Stimulated activated CD4-positive, alpha-beta T cell treated with anti-CD3 and anti-CD28 coated beads, Interleukin-2, amount 100 ng/mL, for 4 hours (primary cell): ENCODE data around the gene KAZN.

Source experiments
- DNase-seq: peaks from one replicate; pipeline ENCODE4 v3.0.0-alpha.2; 2020; ENCODE audit warnings: low read depth

Gene KAZN

GRCh38 chr1:14888374-14888773 lies 289.9 kb downstream of the KAZN start:
- no peak for DNase-seq

DNA sequence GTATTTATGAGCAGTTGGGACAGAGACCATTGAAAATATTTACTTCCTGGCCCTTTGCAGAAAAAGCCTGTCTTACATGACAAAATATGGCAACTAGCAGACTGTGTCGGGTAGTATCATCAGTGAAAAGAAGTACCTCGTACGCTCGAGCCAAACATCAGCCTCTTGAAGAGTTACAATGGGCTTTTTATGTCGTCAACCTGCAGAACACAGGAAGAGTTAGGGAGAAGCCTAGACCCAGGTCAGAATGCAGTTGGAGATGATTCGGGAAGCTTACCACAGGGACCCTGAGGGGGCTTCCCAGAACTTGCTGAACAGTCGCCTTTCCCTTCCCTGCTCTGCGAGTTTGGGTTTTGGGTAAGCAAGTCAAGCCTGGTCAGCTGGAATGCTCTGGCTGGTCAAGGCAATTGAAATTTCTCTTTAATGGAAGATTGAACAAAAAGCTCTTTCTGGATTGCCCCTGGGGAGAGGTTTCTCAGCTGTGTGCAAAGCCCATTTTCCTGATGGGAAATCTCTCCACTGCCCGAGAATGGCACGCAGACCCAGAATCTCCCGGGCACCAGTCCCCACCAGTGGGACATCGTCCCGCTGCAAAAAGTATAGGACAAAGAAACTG lies 291.4 kb downstream of the KAZN start:
- no peak for DNase-seq

DNA sequence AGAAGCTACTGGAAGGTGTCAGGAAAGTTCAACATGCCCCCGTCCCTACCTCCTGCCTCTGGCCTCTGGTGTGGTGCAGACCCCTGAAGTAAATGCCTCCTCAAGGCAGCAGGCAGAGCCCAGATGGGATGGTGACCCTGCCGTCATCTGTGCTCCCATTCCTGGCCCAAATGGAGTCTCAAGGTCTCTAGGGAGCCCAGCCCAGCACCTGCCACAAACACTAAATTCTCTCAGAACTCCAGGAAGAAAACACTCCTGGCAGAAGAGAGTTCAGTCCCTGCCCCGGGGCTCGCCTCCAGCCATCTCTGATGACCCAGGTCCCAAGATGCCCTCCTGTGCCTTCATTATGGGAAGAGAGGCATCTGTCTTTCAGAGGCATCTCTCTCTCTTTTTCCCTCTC lies 293.5 kb downstream of the KAZN start:
- no peak for DNase-seq

DNA sequence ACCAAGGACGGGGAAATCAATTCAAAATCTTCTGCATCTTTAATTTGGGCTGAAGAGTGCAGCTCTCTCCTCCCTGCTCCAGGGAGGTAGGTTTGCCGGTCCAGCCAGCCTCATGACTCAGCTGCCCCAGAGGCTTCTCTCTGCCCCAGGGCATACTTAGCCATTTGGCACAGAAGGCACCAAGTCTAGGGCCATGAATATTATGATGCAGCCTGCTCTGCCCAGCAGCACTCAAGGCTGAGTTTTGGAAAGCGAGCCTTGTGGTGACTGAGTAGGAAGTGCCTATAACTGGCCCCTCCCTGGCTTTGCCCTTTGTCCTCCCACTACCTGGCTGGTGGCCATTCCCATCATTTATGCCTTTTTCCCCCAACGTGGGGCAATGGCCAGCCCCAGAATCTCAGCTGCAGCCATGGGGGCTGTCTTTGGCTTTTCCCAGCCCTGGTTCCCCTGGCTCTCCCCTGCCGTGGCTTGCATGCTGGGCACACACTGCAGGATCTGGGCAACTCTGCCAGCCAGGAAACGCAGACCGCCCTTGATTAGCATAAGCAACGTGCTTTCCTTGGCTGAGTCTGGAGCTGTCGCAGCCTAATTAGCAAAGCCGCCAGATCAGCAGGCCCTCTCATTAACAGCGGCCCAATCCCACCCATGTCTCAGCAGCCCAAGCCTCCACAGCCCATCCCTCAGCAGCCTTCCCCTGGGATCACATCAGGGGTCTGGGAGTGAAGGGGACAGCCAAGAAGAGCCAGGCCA lies 296.5 kb downstream of the KAZN start:
- no peak for DNase-seq

DNA sequence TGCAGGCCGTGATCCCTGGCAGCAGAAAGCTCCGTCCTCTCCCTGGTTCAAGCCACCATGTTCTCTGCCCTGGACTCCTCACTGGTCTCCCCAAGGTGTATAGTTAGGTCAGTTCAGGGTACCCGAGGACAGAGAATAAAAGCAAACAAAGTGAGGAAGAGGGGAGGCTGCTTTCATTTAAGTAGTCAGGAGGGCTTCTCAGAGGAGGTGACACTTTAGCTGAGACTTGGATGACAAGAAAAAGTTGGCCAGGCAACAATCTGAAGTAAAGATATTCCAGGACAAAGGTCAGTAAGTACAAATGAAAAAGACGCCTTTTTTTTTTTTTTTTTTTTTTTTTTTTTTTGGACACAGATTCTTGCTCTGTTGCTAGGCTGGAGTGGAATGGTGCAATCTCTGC lies 297.2 kb downstream of the KAZN start:
- no peak for DNase-seq

- DNase-seq: no peak
Observed at GRCh38 chr1:14896381-14897079, 298.0 kb downstream of the KAZN start.

DNA sequence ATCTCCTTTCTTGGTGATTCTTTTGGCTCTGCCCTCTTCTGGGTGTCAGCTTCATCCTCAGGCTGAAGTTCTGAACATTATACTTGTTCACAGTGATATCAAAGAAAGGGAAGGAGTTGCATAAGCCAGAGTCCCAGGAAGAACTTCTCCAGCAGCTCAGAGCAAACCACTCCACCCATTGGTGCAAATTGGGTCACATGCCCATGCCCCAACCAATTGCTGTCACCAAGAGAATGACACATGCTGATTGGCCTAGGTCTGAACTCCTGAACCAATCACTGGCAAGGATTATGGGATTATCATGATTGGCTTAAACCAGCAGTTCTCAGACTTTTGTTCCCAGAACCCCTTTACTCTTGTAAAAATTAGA lies 298.6 kb downstream of the KAZN start:
- no peak for DNase-seq

GRCh38 chr1:14897547-14897946 lies 299.1 kb downstream of the KAZN start:
- DNase-seq: no peak

- no peak for DNase-seq
Observed at GRCh38 chr1:14897997-14898645, 299.6 kb downstream of the KAZN start.

GRCh38 chr1:14899686-14900085 lies 301.2 kb downstream of the KAZN start:
- no peak for DNase-seq

DNA sequence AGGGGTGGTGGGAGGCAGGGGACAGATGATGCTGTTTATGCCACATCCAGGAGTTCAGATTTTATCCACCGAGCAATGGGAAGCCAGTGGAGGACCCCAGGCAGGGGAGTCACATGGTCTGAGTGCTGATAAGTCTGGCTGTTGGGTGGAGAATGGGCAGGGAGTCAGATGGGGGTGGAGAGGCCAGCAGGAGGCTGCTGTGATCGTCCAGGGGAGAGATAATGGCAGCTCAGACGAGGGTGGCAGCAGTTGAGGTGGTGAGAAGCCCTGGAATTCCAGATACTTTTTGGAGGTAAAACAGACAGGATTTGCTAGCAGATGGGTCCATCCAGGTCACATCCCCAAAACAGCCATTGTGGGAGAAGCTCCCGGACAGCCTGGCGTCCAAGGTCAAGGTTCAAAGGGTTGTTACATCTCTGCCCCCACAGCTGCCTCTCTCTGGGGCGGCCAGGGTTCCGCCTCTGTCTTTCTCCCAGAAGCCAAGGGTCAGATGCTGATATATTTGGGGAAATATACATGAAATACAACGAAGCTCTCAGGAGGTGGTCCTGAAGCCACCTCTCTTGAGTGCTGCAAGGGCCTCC lies 303.0 kb downstream of the KAZN start:
- DNase-seq: no peak

DNA sequence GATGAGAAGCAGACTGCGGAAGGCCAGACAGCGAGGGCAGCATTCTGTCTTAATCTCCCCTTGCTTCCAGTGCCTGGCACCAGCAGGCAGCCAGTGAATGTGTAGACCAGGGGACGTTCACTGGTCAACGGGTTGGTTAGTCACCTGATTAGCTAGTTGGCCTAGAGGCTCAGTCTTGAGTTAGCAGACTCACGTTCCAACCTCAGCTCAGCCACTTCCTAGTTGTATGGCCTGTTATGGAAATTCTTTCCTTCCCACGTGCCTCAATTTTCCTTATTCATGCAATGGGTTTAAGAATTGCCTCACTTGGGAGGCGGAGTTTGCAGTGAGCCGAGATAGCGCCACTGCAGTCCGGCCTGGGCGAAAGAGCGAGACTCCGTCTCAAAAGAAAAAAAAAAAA lies 305.4 kb downstream of the KAZN start:
- no peak for DNase-seq

DNA sequence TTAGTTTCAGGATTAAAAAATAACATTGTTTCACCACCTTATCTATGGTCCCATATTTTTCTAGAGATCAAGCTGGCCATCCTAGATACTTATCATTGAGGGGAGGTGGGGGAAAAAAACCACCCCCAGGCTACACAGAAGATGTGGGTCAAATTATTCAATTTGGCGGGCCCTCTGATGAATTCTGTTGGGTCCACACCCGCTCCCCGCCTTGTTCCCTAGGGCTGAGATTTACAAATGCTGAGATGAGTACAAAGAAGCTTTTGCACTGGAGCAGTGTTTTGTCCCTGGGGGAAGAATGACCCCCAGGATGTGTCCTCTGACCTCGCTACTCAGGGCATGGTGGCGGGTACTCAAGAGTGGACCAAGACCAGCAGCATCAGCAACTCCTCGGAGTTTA lies 308.2 kb downstream of the KAZN start:
- no peak for DNase-seq

DNA sequence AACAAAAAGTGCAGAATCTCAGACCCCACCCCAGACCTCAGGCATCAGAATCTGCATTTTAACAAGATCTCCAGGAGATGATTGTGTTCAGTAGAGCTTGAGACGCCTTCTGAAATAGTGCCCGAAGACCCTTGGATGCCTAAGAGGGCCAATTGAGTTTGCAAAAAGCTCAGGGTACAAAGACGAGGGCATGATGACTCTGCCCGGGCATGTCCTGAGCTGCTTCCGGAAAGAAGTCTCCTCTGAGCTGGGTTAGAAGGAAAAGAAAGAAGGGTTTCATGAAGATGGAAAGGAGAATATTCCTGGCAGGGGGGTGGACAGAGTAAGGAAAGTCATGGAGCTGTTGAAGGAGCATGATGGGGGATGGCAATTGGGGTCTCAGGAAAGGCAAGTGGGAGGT lies 308.9 kb downstream of the KAZN start:
- no peak for DNase-seq

DNA sequence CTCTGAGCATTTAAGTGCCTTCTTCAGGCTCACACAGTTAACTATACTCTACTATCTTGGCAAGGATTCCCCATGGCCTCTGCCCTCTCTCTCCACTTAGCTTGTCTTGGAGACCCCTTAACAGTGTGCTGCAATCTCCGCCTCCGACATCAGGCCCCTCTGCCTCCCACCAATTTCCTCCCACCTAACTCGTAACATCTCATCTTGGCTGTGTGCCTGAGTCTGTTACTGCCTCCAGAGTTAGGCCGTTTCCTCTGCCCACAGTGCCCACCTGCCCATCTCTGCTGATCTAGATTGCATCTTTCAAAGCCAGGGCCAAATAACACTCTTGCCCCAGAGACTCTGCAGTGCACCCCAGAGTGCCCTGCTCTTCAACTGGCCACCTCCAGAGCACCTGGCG lies 310.8 kb downstream of the KAZN start:
- DNase-seq: no peak

- DNase-seq: no peak
Observed at GRCh38 chr1:14909920-14910460, 311.5 kb downstream of the KAZN start.

DNA sequence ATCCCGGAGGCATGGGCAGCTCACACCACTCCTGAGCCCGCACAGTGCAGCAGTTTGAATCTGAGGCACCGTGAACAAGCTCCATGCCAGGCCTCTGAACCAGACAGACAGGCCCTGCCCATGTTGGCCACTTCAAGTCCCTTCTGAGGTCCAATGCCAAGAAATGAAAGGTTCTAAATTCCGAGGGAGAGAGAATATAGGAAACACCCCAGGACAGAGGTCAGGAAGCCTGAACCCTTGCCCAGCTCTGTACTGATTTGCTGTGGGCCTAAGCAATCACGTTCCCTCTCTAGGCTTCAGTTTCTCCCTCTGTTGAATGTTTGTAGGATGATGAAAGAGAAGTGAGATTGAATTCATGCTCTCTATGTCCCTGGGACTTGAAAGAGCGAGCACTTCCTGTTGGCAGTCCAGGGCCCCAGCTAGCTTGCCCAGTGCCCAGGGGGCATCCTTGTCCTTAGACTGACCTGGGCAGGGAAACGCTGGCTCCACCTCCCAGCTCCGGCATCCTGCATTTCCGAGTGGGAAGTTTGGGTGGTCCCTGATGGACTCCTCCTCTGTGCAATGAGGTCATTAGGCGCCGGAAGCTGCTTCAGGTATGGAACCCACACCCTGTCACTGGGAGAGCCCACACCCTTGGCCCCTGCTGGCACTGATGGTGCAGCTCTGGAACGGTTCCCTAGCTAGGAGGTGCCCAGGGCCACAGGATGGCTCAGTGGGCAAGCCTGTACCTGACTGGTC lies 312.7 kb downstream of the KAZN start:
- no peak for DNase-seq

DNA sequence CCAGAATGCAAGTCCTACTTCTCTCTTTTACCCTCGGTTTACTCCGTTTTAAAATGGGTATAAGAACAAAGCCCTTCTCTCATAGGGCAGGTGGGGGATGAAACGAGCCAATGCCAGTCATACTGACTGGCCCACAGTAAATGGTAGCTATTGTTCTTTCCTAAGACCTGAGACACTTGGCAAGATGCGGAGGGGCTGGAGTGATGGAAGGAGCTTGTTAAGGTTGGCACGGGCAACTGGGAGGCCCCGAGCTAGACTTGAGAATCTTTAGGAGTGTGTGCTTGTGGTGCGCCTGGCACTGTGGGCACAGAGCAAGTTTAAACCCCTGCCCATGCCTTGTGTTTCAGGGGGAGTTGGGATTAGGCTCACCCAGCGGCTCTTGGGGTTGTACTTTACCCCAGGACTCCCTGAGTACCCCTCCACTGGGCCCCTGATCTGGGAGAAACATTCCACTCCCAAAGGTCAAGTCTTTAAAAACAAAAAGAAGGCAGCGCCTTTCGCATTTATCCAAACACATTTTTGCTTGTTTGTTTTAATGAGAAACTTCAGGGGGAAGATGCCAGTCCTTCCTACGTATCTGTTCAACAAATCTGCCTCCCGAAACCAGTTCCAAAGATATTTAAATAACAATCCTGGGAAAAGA lies 314.5 kb downstream of the KAZN start:
- no peak for DNase-seq

DNA sequence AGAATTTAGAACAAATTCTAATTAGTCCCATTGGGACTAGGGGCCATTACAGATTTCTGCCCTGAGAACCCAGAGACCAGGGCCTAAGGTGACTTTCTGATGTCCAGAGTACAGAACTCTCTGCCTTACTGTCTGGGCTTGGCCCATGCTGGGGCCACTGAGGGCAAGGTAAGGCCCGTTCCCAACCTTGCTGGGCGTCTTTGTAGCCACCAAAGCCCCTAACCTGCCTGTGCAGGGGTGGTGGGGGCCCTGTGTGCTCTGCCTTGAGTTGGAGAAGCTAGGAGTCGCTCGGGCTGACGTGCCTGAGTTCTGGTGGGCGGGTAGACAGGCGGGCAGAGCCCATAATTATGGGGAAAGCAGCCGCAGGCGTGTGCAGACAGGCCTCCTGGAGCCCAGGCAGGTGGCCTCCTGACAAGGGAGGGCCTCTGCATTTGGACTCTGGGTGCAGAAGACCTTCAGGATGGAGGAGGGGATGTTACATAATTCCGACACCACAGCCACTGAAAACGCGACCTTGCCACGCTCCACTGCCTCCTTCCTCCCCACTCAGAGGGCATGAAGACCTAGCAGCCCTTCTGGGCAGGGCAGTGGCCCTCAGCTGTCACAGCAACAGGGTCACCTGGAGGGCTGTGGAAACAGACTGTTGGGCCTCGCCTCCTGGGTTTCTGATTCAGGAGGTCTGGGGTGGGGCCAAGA lies 315.1 kb downstream of the KAZN start:
- DNase-seq: no peak

DNA sequence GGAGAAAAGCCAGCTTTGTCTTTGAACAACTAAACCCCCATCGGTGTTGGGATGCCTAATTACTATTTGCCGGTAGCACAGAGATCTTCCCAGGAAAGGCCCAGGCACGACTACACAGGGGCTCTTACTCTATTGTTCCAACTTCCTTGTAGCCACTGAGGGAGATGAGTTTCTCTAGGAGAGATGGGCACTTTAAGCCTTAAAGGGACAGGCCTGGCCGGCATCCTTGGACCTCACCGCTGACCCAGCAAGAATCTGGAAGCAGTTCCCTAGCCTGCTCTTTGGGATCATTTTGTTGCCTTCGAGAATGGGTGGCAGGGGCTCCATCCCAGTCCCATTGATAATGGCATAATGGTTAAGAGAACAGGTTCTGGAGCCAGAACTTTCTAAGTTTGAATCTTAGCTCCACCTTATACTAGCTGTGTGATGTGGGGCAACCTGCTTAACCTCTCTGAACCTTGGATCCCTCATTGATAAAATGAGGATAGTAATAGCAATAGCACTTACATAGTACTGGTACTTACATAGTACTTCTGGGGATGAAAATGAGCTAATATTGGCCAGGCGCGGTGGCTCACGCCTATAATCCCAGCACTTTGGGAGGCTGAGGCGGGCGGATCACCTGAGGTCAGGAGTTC lies 316.0 kb downstream of the KAZN start:
- DNase-seq: no peak
